IPS-15b (cell line): ENCODE data around the gene FOXP3.

Experiments used
- H3K27me3 ChIP-seq: one replicate; pipeline ENCODE4 v1.6.1; 2013; ENCODE audit warnings: low read length; ENCODE audit not compliant: control insufficient read depth, insufficient read depth
- H3K36me3 ChIP-seq: one replicate; pipeline ENCODE4 v1.6.1; 2013; ENCODE audit warnings: low read length; ENCODE audit not compliant: control insufficient read depth, insufficient read depth
- H3K4me1 ChIP-seq: one replicate; pipeline ENCODE4 v1.6.1; 2013; ENCODE audit warnings: mild to moderate bottlenecking, low read length; ENCODE audit not compliant: control insufficient read depth, insufficient read depth
- H3K4me3 ChIP-seq: one replicate; pipeline ENCODE4 v1.5.1; 2013; ENCODE audit warnings: low read depth, low read length
- H3K9ac ChIP-seq: one replicate; pipeline ENCODE4 v1.6.1; 2013; ENCODE audit warnings: low read depth, mild to moderate bottlenecking, low read length
- H3K9me3 ChIP-seq: one replicate; pipeline ENCODE4 v1.6.1; 2013; ENCODE audit warnings: mild to moderate bottlenecking, low read length; ENCODE audit not compliant: control insufficient read depth, insufficient read depth

The FOXP3 gene

GRCh38 chrX:49272421-49272820 is 7.9 kb upstream of the FOXP3 start:
- Histone ChIP-seq H3K4me1 (peaks cover 5% of the 10 kb centered on the region), H3K9me3 (no peaks in the 10 kb centered on the region), H3K27me3 (no peaks in the 10 kb centered on the region), H3K9ac (no peak overlapping the region), H3K36me3 (no peaks in the 10 kb centered on the region), H3K4me3 (no peak overlapping the region)

GRCh38 chrX:49271341-49271740 is 6.8 kb upstream of the FOXP3 start:
- no peak overlapping the region for H3K9ac ChIP-seq

DNA sequence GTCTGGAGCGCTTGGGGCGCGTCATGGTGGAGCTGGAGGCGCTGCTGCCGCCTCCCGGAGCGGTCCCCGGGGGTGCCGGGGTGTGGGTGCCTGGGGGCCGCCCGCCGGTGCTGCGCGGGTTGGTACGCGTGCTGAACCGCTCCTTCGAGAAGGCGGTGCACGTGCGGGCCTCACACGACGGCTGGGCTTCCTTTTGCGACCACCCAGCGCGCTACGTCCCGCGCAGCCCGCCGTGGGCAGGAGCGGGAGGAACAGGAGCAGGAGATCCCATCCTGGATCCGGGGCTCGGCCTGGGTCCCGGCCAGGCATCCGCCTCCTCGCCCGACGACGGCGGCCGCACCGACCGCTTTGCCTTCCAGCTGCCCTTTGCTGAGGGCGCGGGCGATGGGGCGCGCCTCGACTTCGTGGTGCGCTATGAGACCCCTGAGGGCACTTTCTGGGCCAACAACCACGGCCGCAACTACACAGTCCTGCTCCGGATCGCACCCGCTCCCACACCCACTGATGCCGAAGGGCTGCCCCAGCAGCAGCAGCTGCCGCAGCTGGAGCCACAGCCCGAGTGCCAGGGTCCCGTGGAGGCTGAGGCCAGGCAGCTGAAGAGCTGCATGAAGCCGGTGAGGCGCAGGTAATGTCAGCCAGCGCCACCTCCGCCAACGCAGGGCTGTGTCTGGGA is 5.9 kb upstream of the FOXP3 start:
- no peaks in the 10 kb centered on the region for H3K36me3 ChIP-seq
- H3K4me1 ChIP-seq: peaks cover 5% of the 10 kb centered on the region
- H3K9ac ChIP-seq: peak overlapping the region; percentile 24
- peak overlapping the region; percentile 50 for H3K4me3 ChIP-seq
- no peaks in the 10 kb centered on the region for H3K9me3 ChIP-seq
- no peaks in the 10 kb centered on the region for H3K27me3 ChIP-seq

More at GRCh38 chrX:49271341-49271740, 6.8 kb upstream of the FOXP3 start:
- H3K27me3 ChIP-seq: no peaks in the 10 kb centered on the region
- no peak overlapping the region for H3K4me3 ChIP-seq
- no peaks in the 10 kb centered on the region for H3K9me3 ChIP-seq
- no peaks in the 10 kb centered on the region for H3K36me3 ChIP-seq
- H3K4me1 ChIP-seq: peaks cover 5% of the 10 kb centered on the region

DNA sequence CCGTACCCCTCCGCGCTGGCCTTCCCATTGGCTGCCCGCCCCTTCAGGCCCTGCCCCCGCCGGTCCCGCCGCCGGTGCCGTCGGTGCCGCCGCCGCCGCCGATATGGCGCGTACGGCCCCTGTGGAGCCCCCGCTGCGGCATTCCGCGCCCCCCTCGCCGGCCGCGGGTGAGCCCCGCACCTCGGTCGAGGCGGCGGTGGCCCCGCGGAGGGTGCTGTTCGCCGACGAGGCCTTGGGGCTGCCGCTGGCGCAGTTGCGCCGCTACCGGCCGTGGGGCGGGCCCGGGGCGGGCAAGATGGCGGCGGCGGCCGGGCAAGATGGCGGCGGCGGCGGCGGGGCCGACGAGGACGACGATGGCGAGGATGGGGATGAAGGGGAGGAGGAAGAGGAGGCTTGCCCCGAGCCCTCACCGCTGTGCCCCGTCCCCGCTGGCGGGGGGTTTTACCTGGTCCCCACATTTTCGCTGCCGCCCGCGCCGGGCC is 5.3 kb upstream of the FOXP3 start, which contains the start of gene PPP1R3F:
Gene PPP1R3F (plus strand): TSS at position 27 of the 482 bp plus-strand sequence. CDS start 77 bp downstream, at position 104.
- H3K4me1 ChIP-seq: peaks cover 5% of the 10 kb centered on the region
- H3K9ac ChIP-seq: peak within 1 kb of the TSS; percentile 51
- no peaks in the 10 kb centered on the region for H3K9me3 ChIP-seq
- no peaks in the 10 kb centered on the region for H3K27me3 ChIP-seq
- peak within 1 kb of the TSS; percentile 84 for H3K4me3 ChIP-seq
- no peaks in the 10 kb centered on the region for H3K36me3 ChIP-seq

DNA sequence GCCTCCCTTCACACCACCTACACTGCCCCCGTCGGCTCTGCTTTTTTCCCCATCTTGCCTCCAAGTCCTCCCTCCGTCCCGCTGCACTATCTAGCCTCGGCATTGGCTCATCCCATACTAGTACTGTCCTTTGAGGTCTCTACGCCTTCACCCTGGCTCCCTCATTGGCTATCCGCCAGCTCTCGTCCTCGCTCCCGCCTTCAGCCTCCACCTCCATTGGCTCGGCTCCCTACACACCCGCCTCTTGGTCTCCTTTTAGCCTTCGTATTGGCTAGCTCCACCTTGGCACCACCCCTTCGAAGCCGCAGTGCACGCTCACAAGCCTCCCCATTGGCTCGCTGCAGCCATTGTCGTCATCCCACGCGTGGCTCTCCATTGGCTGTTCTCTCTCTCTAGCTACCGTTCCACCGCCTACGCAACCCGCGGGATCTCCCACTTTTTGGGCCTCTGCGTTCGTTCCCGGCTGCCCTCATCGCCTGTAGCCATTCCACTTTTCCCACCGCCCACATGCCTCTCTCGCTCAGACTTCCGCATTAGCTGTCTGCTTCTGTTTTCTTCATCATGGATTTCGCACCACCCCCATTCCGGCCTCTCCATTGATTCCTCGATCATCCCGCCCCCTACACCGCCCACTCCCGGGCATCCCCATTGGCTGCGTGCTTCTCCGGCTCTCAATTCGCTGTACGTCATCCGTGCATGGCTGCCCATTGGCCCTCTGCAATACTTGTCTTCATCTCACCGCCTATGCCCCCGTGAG is 4.7 kb upstream of the FOXP3 start:
- Histone ChIP-seq H3K36me3 (no peaks in the 10 kb centered on the region), H3K4me3 (peak overlapping the region; percentile 84), H3K27me3 (no peaks in the 10 kb centered on the region), H3K9me3 (no peaks in the 10 kb centered on the region), H3K4me1 (peaks cover 5% of the 10 kb centered on the region), H3K9ac (peak overlapping the region; percentile 51)

- Histone ChIP-seq H3K9ac (peak overlapping the region; percentile 51), H3K36me3 (no peaks in the 10 kb centered on the region), H3K4me3 (peak overlapping the region; percentile 63), H3K27me3 (no peaks in the 10 kb centered on the region), H3K9me3 (no peaks in the 10 kb centered on the region), H3K4me1 (peaks cover 5% of the 10 kb centered on the region)
Observed at GRCh38 chrX:49268702-49269009, 4.1 kb upstream of the FOXP3 start.

DNA sequence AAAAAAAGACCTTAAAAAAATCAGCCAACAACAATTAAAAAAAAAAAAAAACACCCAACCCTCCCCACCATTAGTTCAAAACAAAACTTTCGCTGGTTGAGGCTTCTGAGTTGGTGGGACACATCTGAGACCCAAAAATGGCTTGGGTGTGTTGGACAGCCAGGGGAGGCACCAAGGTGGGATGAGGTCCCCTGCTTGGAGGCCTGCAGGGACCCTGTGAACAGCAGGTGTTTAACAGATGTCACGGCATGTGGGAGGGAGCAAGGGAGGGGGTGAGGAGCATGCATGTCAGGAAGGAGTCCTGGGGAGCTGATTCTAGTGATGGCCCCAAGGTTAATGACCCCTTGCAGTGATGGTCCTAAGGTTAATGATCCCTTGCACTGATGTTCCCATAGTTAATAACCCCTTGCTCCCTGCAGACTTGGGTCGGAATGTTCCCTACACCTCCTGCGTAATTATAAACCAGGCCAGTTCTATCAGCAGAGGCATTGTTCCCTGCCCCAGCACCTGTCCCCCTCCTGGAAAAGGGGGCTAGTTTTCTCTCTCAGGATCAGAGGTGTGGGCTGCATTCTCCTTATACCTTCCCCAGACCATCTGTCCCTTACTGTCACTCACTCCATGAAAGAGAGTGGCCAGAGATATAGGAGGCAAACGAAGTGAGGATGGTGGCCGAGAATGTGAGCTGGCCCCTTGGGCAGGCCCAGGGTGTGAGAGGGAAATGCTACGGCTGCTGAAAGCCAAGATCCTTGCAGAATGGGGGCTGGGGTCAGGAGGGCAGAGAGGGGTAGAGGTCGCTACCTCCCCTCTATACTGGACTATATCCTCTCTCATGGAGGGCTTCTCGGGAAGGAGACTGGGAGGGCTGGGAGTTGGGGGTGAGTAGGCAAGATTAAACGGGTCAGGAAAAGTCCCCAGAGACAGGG is 2.3 kb upstream of the FOXP3 start:
- Histone ChIP-seq H3K9ac (no peak overlapping the region), H3K4me1 (peaks cover 2% of the 10 kb centered on the region), H3K9me3 (no peaks in the 10 kb centered on the region), H3K27me3 (no peaks in the 10 kb centered on the region), H3K4me3 (no peak overlapping the region), H3K36me3 (no peaks in the 10 kb centered on the region)

GRCh38 chrX:49263631-49264030 is 879 bp downstream of the FOXP3 start:
- peaks cover 6% of the 10 kb centered on the region for H3K9me3 ChIP-seq

GRCh38 chrX:49262603-49263002 is 1.9 kb downstream of the FOXP3 start:
- Histone ChIP-seq H3K36me3 (no peaks in the 10 kb centered on the region), H3K27me3 (no peaks in the 10 kb centered on the region), H3K9ac (no peak overlapping the region), H3K9me3 (peaks cover 7% of the 10 kb centered on the region), H3K4me3 (no peak overlapping the region), H3K4me1 (no peaks in the 10 kb centered on the region)

More at GRCh38 chrX:49263631-49264030, 879 bp downstream of the FOXP3 start:
- Histone ChIP-seq H3K36me3 (no peaks in the 10 kb centered on the region), H3K27me3 (no peaks in the 10 kb centered on the region), H3K9ac (no peak overlapping the region), H3K4me3 (no peak overlapping the region), H3K4me1 (no peaks in the 10 kb centered on the region)

DNA sequence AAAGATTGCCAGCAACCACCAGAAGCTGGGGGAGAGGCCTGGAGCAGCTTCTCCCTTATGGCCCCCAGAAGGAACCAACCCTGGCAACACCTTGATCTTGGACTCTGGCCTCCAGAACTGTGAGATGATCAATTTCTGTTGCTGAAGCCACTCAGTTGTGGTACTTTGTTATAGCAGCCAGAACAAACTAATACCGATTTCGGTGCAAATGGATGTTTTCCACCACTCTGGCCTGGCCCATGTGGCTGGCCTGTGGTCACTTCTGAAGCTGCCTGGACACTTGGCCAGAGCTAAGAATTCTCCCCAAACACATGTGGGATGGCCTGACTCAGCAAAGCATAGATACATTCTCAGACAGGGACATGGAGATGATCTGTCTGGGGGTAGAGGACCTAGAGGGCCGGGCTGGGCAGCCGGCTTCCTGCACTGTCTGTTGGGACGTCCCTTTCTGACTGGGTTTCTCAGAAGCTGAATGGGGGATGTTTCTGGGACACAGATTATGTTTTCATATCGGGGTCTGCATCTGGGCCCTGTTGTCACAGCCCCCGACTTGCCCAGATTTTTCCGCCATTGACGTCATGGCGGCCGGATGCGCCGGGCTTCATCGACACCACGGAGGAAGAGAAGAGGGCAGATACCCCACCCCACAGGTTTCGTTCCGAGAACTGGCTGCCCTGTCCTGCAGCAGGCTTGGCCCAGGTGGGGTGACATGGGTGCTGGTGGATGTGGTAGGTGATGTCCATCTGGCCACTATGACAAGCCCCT is 4.1 kb downstream of the FOXP3 start:
- Histone ChIP-seq H3K4me3 (no peak overlapping the region), H3K27me3 (no peaks in the 10 kb centered on the region), H3K9me3 (peaks cover 7% of the 10 kb centered on the region), H3K4me1 (no peaks in the 10 kb centered on the region), H3K36me3 (no peaks in the 10 kb centered on the region), H3K9ac (no peak overlapping the region)

DNA sequence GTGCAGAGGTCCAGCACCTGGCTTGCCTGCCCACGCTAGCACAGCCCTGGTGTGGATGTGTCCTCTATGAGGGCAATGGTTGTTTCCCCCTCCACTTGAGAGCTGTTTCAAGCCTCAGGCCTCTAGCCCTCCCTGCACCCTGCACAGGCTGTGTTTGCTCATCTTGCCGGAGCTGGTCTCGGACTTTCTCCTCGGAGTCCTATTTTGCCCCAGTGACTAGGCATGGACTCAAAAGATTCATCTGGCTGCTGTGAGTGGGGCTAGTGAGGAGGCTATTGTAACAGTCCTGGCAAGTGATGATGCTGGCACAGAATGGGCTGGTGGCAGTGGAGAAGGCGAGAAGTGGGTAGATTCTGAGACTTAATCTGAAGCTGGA is 5.8 kb downstream of the FOXP3 start:
- Histone ChIP-seq H3K27me3 (no peaks in the 10 kb centered on the region), H3K4me3 (no peak overlapping the region), H3K9me3 (peaks cover 7% of the 10 kb centered on the region), H3K36me3 (no peaks in the 10 kb centered on the region), H3K4me1 (no peaks in the 10 kb centered on the region), H3K9ac (no peak overlapping the region)
